ACC112 (cell line): ENCODE data around the gene STPG1.
A peak's percentile ranks its signal among the peaks of the same experiment; 100 is the strongest.
"Not testable (repeated sequence)": the region's sequence is repeated elsewhere in the genome, so short reads cannot be mapped to it uniquely, and the experiment has no call there.

Source experiments
- H2AFZ ChIP-seq: fragments of 200-600 bp; sonication (generic); one replicate; pipeline ENCODE4 v1.6.0; 2017; ENCODE audit warnings: antibody characterized with exemption, low read length; ENCODE audit not compliant: unreplicated experiment
- H3K27ac ChIP-seq: fragments of 200-600 bp; sonication (generic); 2 replicates; pipeline ENCODE4 v1.5.1; 2014; ENCODE audit warnings: low read depth, mild to moderate bottlenecking, antibody characterized with exemption, low read length, moderate library complexity
- H3K27me3 ChIP-seq: fragments of 200-600 bp; sonication (generic); 2 replicates; pipeline ENCODE4 v1.6.1; 2014; ENCODE audit warnings: mild to moderate bottlenecking, antibody characterized with exemption, low read length, moderate library complexity, mixed read lengths; ENCODE audit not compliant: insufficient read depth
- H3K36me3 ChIP-seq: fragments of 200-600 bp; sonication (generic); 2 replicates; pipeline ENCODE4 v1.6.1; 2016; ENCODE audit warnings: mild to moderate bottlenecking, antibody characterized with exemption, low read length, moderate library complexity, mixed read lengths; ENCODE audit not compliant: insufficient read depth
- H3K4me1 ChIP-seq: fragments of 200-600 bp; sonication (generic); one replicate; pipeline ENCODE4 v1.6.1; 2016; ENCODE audit warnings: low read length, mixed read lengths; ENCODE audit not compliant: insufficient read depth, unreplicated experiment, control insufficient read depth
- H3K4me3 ChIP-seq: fragments of 200-600 bp; sonication (generic); 2 replicates; pipeline ENCODE4 v1.5.1; 2014; ENCODE audit warnings: mild to moderate bottlenecking, low read depth, low read length
- H3K79me2 ChIP-seq: fragments of 200-600 bp; sonication (generic); one replicate; pipeline ENCODE4 v1.6.0; 2016; ENCODE audit warnings: low read length; ENCODE audit not compliant: control insufficient read depth, unreplicated experiment, insufficient read depth

STPG1 gene

DNA sequence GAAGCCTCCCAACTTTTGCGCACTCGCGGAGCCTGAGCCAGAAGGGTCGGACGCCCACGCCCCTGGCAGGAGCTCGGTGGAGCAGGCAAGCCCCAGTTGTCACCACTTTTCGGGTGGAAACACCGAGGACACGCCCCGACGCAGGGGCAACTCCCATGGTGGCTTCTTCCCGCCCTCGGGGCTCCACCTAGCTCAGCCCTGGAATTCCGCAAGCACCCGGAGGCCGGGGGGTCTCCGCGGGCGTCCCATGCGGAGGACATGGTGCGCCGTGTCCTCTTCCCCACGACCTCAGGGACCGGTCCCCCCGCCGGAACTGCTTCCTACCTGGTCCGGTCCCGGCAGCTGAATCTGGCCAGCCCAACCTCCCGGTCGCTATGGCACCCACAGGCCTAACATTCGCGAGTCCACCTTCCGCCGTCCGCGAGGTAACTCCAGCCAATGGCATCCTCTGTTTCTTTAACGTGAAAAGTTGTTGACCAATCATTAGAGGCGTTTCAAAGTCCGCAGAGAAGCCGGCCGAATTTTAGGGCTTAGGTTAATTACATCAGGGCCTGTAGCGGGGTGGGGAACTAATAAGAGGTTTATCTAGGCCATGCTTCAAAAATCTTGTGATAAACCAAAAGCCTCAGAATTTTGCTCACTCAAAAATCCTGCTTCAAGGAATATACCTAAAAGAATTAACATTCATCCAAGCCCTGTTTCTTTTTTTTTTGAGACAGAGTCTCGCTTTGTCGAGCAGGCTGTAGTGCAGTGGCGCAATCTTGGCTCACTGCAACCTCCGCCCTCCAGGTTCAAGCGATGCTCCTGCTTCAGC, at the start of gene STPG1:
TSS of gene STPG1 (minus strand) at position 433 of the 814 bp plus-strand sequence. CDS start 12,394 bp downstream, outside the sequence.
- H3K27ac ChIP-seq, result peak within 1 kb of the TSS; percentile 47; the same call in 1 of the 2 replicates
- H3K36me3 ChIP-seq, result no peaks in the 10 kb centered on the region
- peaks cover 56% of the 10 kb centered on the region for H3K4me1 ChIP-seq
- H3K79me2 ChIP-seq, result peaks cover 21% of the 10 kb centered on the region
- H2AFZ ChIP-seq, result peak within 1 kb of the TSS; percentile 92
- peak within 1 kb of the TSS; percentile 85 for H3K4me3 ChIP-seq
- H3K27me3 ChIP-seq, result no peaks in the 10 kb centered on the region

- not testable (repeated sequence) for H3K4me3 ChIP-seq, H3K4me1 ChIP-seq, H3K79me2 ChIP-seq, H3K27me3 ChIP-seq, H2AFZ ChIP-seq, H3K27ac ChIP-seq
- H3K36me3 ChIP-seq, result peaks cover 15% of the 10 kb centered on the region
Measured at GRCh38 chr1:24462128-24462527, 48.5 kb upstream of the STPG1 start.

DNA sequence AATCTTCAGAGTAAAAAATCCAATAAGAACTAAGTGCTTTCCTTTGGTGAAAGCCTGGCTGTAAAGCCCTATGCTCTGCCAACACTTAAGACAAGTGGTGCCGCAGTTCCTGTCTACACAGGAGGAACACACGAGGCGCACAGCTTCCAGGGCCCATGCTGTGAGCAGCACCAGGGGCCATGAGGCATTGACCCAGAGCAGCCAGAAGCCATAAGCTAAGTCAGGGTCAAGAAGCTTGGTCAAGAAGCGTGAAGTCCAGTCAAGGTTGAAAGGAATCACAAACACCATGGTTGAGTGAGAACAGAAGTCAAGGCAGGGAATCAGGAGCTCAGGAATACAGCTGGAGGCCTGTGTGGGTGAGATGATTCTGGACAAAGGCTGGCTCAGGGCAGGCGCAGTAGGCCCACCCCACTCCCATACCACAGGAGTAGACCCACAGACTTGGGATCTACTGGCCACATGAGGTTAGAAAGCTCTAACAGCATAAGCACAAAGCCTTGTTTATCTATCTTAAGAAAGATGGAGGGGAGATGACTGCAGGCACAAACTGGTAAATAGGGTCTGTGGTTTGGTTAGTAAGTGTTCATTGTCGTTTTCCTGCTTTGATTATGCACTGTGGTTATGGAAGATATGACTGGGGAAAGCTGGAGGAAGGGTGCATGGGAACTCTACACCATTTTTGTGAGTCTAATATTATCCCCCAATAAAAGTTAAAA, 46.1 kb upstream of the STPG1 start:
- no peaks in the 10 kb centered on the region for H3K27me3 ChIP-seq
- H3K27ac ChIP-seq, result no peak overlapping the region
- H3K79me2 ChIP-seq, result no peaks in the 10 kb centered on the region
- H3K4me3 ChIP-seq, result no peak overlapping the region
- H2AFZ ChIP-seq, result no peak overlapping the region
- H3K36me3 ChIP-seq, result peaks cover 15% of the 10 kb centered on the region
- H3K4me1 ChIP-seq, result no peaks in the 10 kb centered on the region

- Histone ChIP-seq H3K36me3 (peaks cover 15% of the 10 kb centered on the region), H3K79me2 (no peaks in the 10 kb centered on the region)
Measured at GRCh38 chr1:24457866-24458265, 44.3 kb upstream of the STPG1 start.

GRCh38 chr1:24455272-24455671, 41.7 kb upstream of the STPG1 start:
- H3K4me1 ChIP-seq, result no peaks in the 10 kb centered on the region
- no peaks in the 10 kb centered on the region for H3K79me2 ChIP-seq
- peaks cover 8% of the 10 kb centered on the region for H3K36me3 ChIP-seq
- no peak overlapping the region for H3K4me3 ChIP-seq
- no peak overlapping the region for H2AFZ ChIP-seq
- no peak overlapping the region for H3K27ac ChIP-seq
- H3K27me3 ChIP-seq, result no peaks in the 10 kb centered on the region

More at GRCh38 chr1:24457866-24458265, 44.3 kb upstream of the STPG1 start:
- Histone ChIP-seq H3K4me3 (no peak overlapping the region), H3K27ac (no peak overlapping the region), H2AFZ (no peak overlapping the region), H3K27me3 (no peaks in the 10 kb centered on the region), H3K4me1 (no peaks in the 10 kb centered on the region)

- Histone ChIP-seq H3K27me3 (no peaks in the 10 kb centered on the region), H3K79me2 (no peaks in the 10 kb centered on the region), H3K36me3 (peaks cover 3% of the 10 kb centered on the region), H2AFZ (no peak overlapping the region), H3K27ac (no peak overlapping the region), H3K4me3 (no peak overlapping the region), H3K4me1 (no peaks in the 10 kb centered on the region)
Measured at GRCh38 chr1:24454673-24455072, 41.1 kb upstream of the STPG1 start.

DNA sequence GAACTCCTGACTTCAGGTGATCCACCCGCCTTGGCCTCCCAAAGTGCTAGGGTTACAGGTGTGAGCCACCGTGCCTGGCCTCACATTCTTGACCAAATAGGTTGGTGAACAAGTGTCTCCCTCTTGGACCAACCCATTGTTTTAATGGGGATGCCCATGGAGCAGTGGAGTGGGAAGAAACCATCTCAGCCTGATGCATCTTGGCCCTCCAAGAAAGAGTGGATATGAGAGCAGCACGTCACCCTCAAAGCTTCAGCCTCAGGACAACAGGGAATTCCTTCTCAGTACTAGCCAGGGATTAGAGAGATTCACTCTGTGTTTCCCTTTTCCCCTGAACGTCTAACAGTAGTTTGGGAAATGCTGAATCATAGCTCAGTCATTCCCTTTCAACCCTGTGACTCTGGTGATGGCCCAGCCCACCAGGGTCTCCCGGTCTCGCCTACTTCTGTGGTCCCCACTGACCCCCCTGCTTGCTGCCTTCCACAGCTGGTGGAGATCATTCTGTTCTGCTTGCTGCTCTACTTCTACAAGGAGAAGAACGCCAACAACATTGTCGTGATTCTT, 39.4 kb upstream of the STPG1 start:
- Histone ChIP-seq H2AFZ (no peak overlapping the region), H3K36me3 (peaks cover 4% of the 10 kb centered on the region; the same call in 1 of the 2 replicates), H3K4me3 (no peak overlapping the region), H3K79me2 (no peaks in the 10 kb centered on the region), H3K4me1 (no peaks in the 10 kb centered on the region), H3K27me3 (no peaks in the 10 kb centered on the region), H3K27ac (no peak overlapping the region)

DNA sequence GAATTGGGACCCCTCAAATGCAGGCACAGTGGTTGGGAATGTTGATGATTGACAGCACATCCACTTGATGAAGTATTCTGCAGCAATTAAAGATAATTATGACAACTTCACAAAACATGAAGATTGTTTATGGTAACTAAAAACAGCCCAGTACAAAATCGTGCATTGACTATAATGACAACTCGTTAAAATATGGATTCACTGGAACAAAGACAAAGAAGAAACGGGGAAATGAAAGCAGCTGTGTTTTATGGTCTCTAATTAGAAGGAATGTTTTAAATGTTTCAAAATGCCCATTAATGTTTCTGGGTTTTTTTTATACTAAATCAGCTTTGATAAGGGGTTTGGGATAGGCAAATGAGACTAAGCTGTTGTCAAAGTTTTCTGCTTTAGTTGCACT, 38.2 kb upstream of the STPG1 start:
- peaks cover 4% of the 10 kb centered on the region; the same call in 1 of the 2 replicates for H3K36me3 ChIP-seq
- H3K4me1 ChIP-seq, result no peaks in the 10 kb centered on the region
- H3K79me2 ChIP-seq, result no peaks in the 10 kb centered on the region
- no peak overlapping the region for H3K4me3 ChIP-seq
- no peak overlapping the region for H3K27ac ChIP-seq
- H3K27me3 ChIP-seq, result no peaks in the 10 kb centered on the region
- H2AFZ ChIP-seq, result no peak overlapping the region

DNA sequence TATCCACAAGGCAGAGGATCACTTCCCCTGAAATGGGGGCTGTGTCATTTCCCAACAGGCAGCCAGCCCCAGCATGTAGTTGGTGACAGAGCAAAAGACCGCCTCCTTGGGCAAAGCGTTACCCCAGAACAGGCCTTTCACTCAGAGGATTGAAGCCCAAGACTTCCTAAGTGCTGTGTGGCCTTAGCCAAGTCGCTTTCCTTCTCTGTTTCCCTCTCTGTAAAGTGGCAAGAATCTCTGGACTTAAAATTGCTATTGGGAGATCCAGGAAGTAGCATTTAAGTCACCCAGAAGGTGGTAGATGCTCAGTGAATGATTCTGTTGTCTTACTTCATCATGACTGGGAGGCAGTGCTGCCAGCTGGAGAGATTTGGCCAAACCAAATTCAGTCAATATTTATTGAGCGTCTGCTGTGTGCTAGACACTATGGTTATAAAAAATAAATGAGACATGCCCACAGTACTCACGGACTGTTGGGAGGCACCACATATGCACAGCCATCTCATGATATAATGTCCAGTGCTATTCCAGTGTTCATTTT, 37.3 kb upstream of the STPG1 start:
- Histone ChIP-seq H3K4me1 (no peaks in the 10 kb centered on the region), H3K36me3 (peaks cover 4% of the 10 kb centered on the region; the same call in 1 of the 2 replicates), H3K4me3 (no peak overlapping the region), H2AFZ (no peak overlapping the region), H3K27ac (no peak overlapping the region), H3K27me3 (no peaks in the 10 kb centered on the region), H3K79me2 (no peaks in the 10 kb centered on the region)

- no peaks in the 10 kb centered on the region for H3K27me3 ChIP-seq
- no peaks in the 10 kb centered on the region for H3K79me2 ChIP-seq
- no peak overlapping the region for H2AFZ ChIP-seq
- H3K4me1 ChIP-seq, result no peaks in the 10 kb centered on the region
- H3K4me3 ChIP-seq, result no peak overlapping the region
- H3K27ac ChIP-seq, result no peak overlapping the region
- peaks cover 4% of the 10 kb centered on the region; the same call in 1 of the 2 replicates for H3K36me3 ChIP-seq
Measured at GRCh38 chr1:24450316-24450715, 36.7 kb upstream of the STPG1 start.
